Neural cell (in vitro differentiated cells): ENCODE data around the gene SPOCK1.

Experiments used
- CTCF ChIP-seq: fragments of 450-650 bp; IDR thresholded peaks from 2 replicates; pipeline ENCODE4 v1.5.1; 2014; ENCODE audit warnings: antibody characterized with exemption, mild to moderate bottlenecking, moderate library complexity; ENCODE audit not compliant: poor library complexity, severe bottlenecking
- EP300 ChIP-seq: fragments of 450-650 bp; conservative IDR thresholded peaks from 2 replicates; pipeline ENCODE4 v1.6.1; 2014; ENCODE audit warnings: antibody characterized with exemption, mild to moderate bottlenecking, moderate library complexity; ENCODE audit not compliant: poor library complexity, severe bottlenecking
- EZH2 ChIP-seq: fragments of 200-600, 300-800 bp; shearing (Covaris generic), sonication (generic); IDR thresholded peaks from 2 replicates; pipeline ENCODE4 v1.6.1; 2014; ENCODE audit warnings: antibody characterized with exemption, low read length, borderline replicate concordance, mild to moderate bottlenecking; ENCODE audit not compliant: insufficient read depth, poor library complexity, severe bottlenecking
- MXI1 ChIP-seq: fragments of 450-650 bp; conservative IDR thresholded peaks from 2 replicates; pipeline ENCODE4 v1.6.1; 2014; ENCODE audit warnings: antibody characterized with exemption, mild to moderate bottlenecking; ENCODE audit not compliant: poor library complexity, severe bottlenecking
- POLR2AphosphoS5 ChIP-seq: IDR thresholded peaks from 2 replicates; pipeline ENCODE4 v1.6.1; 2012
- RAD21 ChIP-seq: fragments of 450-650 bp; conservative IDR thresholded peaks from 2 replicates; pipeline ENCODE4 v1.6.1; 2014; ENCODE audit warnings: antibody characterized with exemption, mild to moderate bottlenecking, moderate library complexity
- SMC3 ChIP-seq: fragments of 450-650 bp; conservative IDR thresholded peaks from 2 replicates; pipeline ENCODE4 v1.6.1; 2014; ENCODE audit warnings: antibody characterized with exemption, mild to moderate bottlenecking, moderate library complexity; ENCODE audit not compliant: poor library complexity
- TAF1 ChIP-seq: IDR thresholded peaks from 2 replicates; pipeline ENCODE4 v1.6.1; 2012; ENCODE audit warnings: low read depth
- TF ChIP-seq, protein P1 (sequence below): IDR thresholded peaks from 2 replicates; pipeline ENCODE4 v1.6.1; 2012; ENCODE audit warnings: borderline replicate concordance

GRCh38 chr5:137273511-137273910 lies 225.6 kb downstream of the SPOCK1 start:
- no peak for TF ChIP-seq CTCF
- TF ChIP-seq EP300: no peak
- no peak for TF ChIP-seq POLR2AphosphoS5
- TF ChIP-seq, protein P1, sequence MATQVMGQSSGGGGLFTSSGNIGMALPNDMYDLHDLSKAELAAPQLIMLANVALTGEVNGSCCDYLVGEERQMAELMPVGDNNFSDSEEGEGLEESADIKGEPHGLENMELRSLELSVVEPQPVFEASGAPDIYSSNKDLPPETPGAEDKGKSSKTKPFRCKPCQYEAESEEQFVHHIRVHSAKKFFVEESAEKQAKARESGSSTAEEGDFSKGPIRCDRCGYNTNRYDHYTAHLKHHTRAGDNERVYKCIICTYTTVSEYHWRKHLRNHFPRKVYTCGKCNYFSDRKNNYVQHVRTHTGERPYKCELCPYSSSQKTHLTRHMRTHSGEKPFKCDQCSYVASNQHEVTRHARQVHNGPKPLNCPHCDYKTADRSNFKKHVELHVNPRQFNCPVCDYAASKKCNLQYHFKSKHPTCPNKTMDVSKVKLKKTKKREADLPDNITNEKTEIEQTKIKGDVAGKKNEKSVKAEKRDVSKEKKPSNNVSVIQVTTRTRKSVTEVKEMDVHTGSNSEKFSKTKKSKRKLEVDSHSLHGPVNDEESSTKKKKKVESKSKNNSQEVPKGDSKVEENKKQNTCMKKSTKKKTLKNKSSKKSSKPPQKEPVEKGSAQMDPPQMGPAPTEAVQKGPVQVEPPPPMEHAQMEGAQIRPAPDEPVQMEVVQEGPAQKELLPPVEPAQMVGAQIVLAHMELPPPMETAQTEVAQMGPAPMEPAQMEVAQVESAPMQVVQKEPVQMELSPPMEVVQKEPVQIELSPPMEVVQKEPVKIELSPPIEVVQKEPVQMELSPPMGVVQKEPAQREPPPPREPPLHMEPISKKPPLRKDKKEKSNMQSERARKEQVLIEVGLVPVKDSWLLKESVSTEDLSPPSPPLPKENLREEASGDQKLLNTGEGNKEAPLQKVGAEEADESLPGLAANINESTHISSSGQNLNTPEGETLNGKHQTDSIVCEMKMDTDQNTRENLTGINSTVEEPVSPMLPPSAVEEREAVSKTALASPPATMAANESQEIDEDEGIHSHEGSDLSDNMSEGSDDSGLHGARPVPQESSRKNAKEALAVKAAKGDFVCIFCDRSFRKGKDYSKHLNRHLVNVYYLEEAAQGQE: no peak
- no peak for TF ChIP-seq TAF1
- no peak for TF ChIP-seq EZH2
- no peak for TF ChIP-seq RAD21
- TF ChIP-seq SMC3: no peak
- no peak for TF ChIP-seq MXI1
